Measurements from ENCODE around the gene ZNF605. TPM values are rescaled to one million over a fixed set of nuclear protein-coding genes. Genes with fewer than 3 reads are reported as not detected.

Gene ZNF605
- total and polyA plus RNA-seq, 2 experiments from 2014 or later: 7.5 to 9.2 TPM

DNA sequence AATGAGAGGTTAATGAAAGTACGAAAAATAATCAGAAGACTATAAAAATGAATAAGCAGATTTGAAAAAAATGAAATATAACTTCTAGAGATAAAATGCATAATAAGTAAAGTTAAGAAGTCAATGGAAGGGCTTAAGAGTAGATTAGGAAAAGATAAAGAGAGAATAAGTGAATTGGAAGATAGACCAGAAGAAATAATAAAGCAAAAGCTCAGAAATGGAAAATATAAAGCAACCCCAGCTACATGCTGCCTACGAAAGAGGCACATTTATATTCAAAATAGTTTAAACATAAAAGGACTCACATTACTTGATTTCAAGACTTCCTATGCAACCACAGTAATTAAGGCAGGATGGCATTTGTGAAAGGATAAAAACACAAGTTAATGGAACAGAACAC lies 19.9 kb downstream of the ZNF605 start:
- Histone ChIP-seq H3K9me2 (ENCODE audit: insufficient read depth) (no peaks in the 10 kb centered on the region), H2AFZ (no peak overlapping the region), H3F3A (ENCODE audit: insufficient read depth) (peaks cover 8% of the 10 kb centered on the region), H3K27me3 (replicated peaks; ENCODE audit: insufficient read depth) (no peaks in the 10 kb centered on the region), H4K20me1 (ENCODE audit: insufficient read depth) (no peaks in the 10 kb centered on the region), H3K4me3 (no peak overlapping the region), H3K9ac (no peak overlapping the region), H3K9me3 (ENCODE audit: low read depth) (peaks cover 5% of the 10 kb centered on the region), H3K4me1 (ENCODE audit: insufficient read depth) (no peaks in the 10 kb centered on the region), H3K4me2 (ENCODE audit: unreplicated experiment) (no peak overlapping the region), H3K27ac (no peak overlapping the region), H3K79me2 (ENCODE audit: insufficient read depth) (no peaks in the 10 kb centered on the region), H3K36me3 (ENCODE audit: low read depth) (peaks cover 52% of the 10 kb centered on the region)
- TF ChIP-seq EZH2 (IDR thresholded peaks at IDR 0.05; ENCODE audit: insufficient read depth, poor library complexity, severe bottlenecking): no peak
- TF ChIP-seq EZH2phosphoT487 (IDR thresholded peaks at IDR 0.05; ENCODE audit: insufficient read depth, low read depth): no peak
- WGBS, 2 experiments (ENCODE audit: low coverage in 1 of 2, low lambda C conversion rate in 2 of 2, missing lambda C conversion rate in 2 of 2): 91 to 94% methylated on average over 2 of the region's 2 CpGs
- DNase-seq: no peak
- in situ Hi-C loops (cut with MboI): no loop called here

DNA sequence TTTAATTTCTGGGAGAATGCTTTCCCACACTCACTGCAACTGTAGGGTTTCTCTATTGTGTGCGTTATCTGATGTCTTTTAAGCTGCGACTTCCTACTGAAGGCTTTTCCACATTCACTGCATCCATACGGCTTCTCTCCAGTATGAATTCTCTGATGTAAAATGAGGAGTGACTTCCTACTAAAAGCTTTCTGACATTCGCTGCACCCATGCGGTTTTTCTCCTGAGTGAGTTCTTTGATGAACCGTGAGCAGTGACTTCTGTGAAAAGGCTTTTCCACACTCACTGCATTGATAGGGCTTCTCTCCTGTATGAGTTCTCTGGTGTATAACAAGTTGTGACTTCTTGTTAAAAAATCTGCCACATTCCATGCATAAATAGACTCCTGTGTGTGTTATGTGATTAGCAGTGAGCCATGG lies 29.7 kb downstream of the ZNF605 start:
- no peak overlapping the region for H3K9ac ChIP-seq
- WGBS, 2 experiments (ENCODE audit: low coverage in 1 of 2, low lambda C conversion rate in 2 of 2, missing lambda C conversion rate in 2 of 2): 96 to 99% methylated on average over 6 of the region's 6 CpGs
- no peaks in the 10 kb centered on the region for H3K27me3 ChIP-seq (replicated peaks; ENCODE audit: insufficient read depth)
- TF ChIP-seq EZH2phosphoT487 (IDR thresholded peaks at IDR 0.05; ENCODE audit: insufficient read depth, low read depth) (no peak), EZH2 (IDR thresholded peaks at IDR 0.05; ENCODE audit: insufficient read depth, poor library complexity, severe bottlenecking) (no peak)
- peaks cover 89% of the 10 kb centered on the region for H3K36me3 ChIP-seq (ENCODE audit: low read depth)
- peaks cover 47% of the 10 kb centered on the region for H3F3A ChIP-seq (ENCODE audit: insufficient read depth)
- no peak overlapping the region for H3K27ac ChIP-seq
- H3K4me1 ChIP-seq (ENCODE audit: insufficient read depth): no peaks in the 10 kb centered on the region
- H3K4me3 ChIP-seq: no peak overlapping the region
- no peak for DNase-seq
- no peak overlapping the region for H2AFZ ChIP-seq
- no peaks in the 10 kb centered on the region for H3K79me2 ChIP-seq (ENCODE audit: insufficient read depth)
- in situ Hi-C loops (cut with MboI): no loop called here
- H3K4me2 ChIP-seq (ENCODE audit: unreplicated experiment): no peak overlapping the region
- peaks cover 29% of the 10 kb centered on the region for H3K9me3 ChIP-seq (ENCODE audit: low read depth)
- no peaks in the 10 kb centered on the region for H3K9me2 ChIP-seq (ENCODE audit: insufficient read depth)
- no peaks in the 10 kb centered on the region for H4K20me1 ChIP-seq (ENCODE audit: insufficient read depth)

DNA sequence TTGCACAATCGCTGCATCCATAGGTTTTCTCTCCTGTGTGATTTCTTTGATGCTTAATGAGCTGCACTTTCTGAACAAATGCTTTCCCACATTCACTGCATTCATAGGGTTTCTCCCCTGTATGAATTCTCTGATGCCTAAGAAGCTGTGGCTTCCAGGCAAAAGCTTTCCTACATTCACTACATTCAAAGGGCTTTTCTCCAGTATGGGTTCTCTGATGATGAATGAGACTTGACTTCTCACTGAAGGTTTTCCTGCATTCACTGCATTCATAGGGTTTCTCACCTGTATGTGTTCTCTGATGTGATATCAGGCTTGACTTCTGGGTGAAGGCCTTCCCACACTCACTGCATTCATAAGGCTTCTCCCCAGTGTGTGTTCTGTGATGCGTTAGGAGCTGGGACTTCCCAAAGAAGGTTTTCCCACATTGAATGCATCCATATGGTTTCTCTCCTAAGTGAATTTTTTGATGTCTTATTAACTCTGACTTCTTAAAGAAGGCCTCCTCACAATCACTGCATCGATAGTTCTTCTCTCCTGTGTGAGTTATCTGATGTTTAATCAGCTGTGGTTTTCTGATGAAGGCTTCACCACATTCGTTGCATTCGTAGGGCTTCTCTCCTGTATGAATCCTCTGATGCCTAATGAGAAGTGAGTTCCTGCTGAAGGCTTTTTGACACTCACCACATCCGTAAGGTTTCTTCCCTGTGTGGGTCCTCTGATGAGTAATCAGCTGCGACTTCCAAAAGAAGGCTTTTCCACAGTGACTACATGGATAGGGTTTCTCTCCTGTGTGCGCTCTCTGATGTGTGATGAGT lies 30.3 kb downstream of the ZNF605 start:
- in situ Hi-C loops (cut with MboI): no loop called here
- Histone ChIP-seq H3K36me3 (ENCODE audit: low read depth) (peaks cover 84% of the 10 kb centered on the region), H3K4me3 (no peak overlapping the region), H4K20me1 (ENCODE audit: insufficient read depth) (no peaks in the 10 kb centered on the region), H3K27ac (no peak overlapping the region), H3F3A (ENCODE audit: insufficient read depth) (peaks cover 47% of the 10 kb centered on the region), H3K79me2 (ENCODE audit: insufficient read depth) (no peaks in the 10 kb centered on the region), H3K4me2 (ENCODE audit: unreplicated experiment) (no peak overlapping the region), H3K9me2 (ENCODE audit: insufficient read depth) (no peaks in the 10 kb centered on the region), H3K9ac (no peak overlapping the region), H2AFZ (no peak overlapping the region), H3K27me3 (replicated peaks; ENCODE audit: insufficient read depth) (no peaks in the 10 kb centered on the region), H3K4me1 (ENCODE audit: insufficient read depth) (no peaks in the 10 kb centered on the region), H3K9me3 (ENCODE audit: low read depth) (peaks cover 32% of the 10 kb centered on the region)
- WGBS, 2 experiments (ENCODE audit: low coverage in 1 of 2, low lambda C conversion rate in 2 of 2, missing lambda C conversion rate in 2 of 2): 95% methylated on average over 8 of the region's 8 CpGs
- DNase-seq: no peak
- TF ChIP-seq EZH2phosphoT487 (IDR thresholded peaks at IDR 0.05; ENCODE audit: insufficient read depth, low read depth) (no peak), EZH2 (IDR thresholded peaks at IDR 0.05; ENCODE audit: insufficient read depth, poor library complexity, severe bottlenecking) (no peak)

GRCh38 chr12:132924356-132924755 lies 31.8 kb downstream of the ZNF605 start:
- no peaks in the 10 kb centered on the region for H3K79me2 ChIP-seq (ENCODE audit: insufficient read depth)
- 98 to 100% methylated on average over 3 of the region's 3 CpGs for WGBS, 2 experiments (ENCODE audit: low coverage in 1 of 2, low lambda C conversion rate in 2 of 2, missing lambda C conversion rate in 2 of 2)
- H3F3A ChIP-seq (ENCODE audit: insufficient read depth): peaks cover 47% of the 10 kb centered on the region
- H3K27me3 ChIP-seq (replicated peaks; ENCODE audit: insufficient read depth): no peaks in the 10 kb centered on the region
- TF ChIP-seq EZH2 (IDR thresholded peaks at IDR 0.05; ENCODE audit: insufficient read depth, poor library complexity, severe bottlenecking): no peak
- no peak for TF ChIP-seq EZH2phosphoT487 (IDR thresholded peaks at IDR 0.05; ENCODE audit: insufficient read depth, low read depth)
- no peaks in the 10 kb centered on the region for H3K9me2 ChIP-seq (ENCODE audit: insufficient read depth)
- no peak for DNase-seq
- peaks cover 70% of the 10 kb centered on the region for H3K36me3 ChIP-seq (ENCODE audit: low read depth)
- no peak overlapping the region for H3K27ac ChIP-seq
- in situ Hi-C loops (cut with MboI): no loop called here
- no peak overlapping the region for H3K9ac ChIP-seq
- H3K4me1 ChIP-seq (ENCODE audit: insufficient read depth): no peaks in the 10 kb centered on the region
- H3K9me3 ChIP-seq (ENCODE audit: low read depth): peaks cover 38% of the 10 kb centered on the region
- no peak overlapping the region for H2AFZ ChIP-seq
- no peak overlapping the region for H3K4me3 ChIP-seq
- no peak overlapping the region for H3K4me2 ChIP-seq (ENCODE audit: unreplicated experiment)
- H4K20me1 ChIP-seq (ENCODE audit: insufficient read depth): no peaks in the 10 kb centered on the region
